DMS 273 treated with DMSO at 0.1 percent for 48 hours (cell line): ENCODE measurements around the gene DPH6.
"Not testable (repeated sequence)": the region's sequence is repeated elsewhere in the genome, so short reads cannot be mapped to it uniquely, and the experiment has no call there.

Experiments used
- DNase-seq: peaks from one replicate; lab custom pipeline; 2025; lab: John Stamatoyannopoulos, UW

DPH6 gene

DNA sequence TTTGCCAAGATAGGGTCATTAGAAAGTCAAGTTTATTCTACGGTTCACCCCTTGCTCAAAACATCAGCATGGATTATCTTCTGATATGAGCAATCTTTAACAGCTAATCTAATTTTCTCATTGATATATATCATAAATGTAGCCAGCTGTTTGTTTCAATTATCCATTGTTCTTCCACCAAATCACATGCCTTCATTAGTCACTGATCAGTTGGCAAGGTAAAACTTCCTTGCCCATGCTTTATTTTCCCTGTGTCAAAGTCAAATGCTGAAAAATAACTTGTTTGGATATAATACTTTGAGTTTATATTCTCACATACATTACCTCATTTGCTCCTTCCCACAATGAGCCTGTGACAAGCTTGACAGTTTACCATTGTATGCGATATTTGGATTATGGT, 60.6 kb downstream of the DPH6 start:
- DNase-seq = no peak

DNA sequence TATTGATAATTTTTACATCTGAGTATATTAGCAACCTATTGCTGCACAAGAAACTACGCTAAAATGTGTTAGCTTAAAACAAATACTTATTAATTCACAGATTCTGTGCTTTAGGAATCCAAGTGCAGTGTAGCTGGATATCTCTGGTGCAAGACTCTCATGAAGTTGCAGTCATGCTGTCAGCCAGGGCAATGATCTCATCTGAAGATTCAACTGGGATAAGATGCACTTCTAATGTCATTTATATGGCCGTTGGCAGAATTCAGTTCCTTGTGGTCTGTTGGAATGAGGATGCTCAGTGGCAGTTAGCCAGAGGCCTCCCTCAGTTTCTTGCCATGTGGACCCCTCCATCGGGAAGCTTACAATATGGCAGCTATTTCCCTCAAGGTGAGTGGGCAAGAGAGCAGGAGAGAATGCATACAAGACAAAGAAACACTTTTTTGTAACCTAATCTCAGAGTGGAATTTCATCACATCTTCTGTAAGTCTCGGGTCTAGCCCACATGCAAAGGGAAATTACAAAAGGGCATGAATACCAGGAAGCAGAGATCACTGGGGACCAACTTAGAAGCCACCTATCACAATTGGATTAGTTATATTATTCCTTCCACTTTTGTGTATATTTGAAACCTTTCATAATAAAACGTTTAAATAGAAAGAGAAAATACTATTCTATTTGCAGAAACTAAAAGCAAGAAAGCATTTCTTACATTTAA, 61.6 kb downstream of the DPH6 start:
- DNase-seq = no peak

DNA sequence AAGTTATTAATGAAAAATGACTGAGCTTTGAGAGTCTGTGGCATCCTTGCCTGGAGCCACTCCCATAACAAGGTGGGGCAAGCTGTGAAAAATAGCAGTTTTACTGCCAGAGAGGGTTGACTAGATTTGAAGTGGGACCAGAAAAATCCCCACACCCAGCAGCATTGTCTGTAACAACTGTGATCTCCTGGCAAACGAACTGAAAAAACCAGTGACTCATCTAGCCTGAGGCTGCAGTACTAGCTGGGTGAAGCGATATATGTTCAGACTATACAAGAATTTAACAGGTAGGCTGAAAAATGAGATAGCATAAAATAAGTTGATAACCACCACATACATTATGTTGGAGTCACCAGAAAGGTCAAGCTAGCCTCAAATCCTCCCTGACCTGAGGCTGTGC, 64.0 kb downstream of the DPH6 start:
- DNase-seq = no peak

- no peak for DNase-seq
These were observed 64.9 kb downstream of the DPH6 start for GRCh38 chr15:35481064-35481463.

- no peak for DNase-seq
These were observed 66.5 kb downstream of the DPH6 start for GRCh38 chr15:35479423-35479822.

DNA sequence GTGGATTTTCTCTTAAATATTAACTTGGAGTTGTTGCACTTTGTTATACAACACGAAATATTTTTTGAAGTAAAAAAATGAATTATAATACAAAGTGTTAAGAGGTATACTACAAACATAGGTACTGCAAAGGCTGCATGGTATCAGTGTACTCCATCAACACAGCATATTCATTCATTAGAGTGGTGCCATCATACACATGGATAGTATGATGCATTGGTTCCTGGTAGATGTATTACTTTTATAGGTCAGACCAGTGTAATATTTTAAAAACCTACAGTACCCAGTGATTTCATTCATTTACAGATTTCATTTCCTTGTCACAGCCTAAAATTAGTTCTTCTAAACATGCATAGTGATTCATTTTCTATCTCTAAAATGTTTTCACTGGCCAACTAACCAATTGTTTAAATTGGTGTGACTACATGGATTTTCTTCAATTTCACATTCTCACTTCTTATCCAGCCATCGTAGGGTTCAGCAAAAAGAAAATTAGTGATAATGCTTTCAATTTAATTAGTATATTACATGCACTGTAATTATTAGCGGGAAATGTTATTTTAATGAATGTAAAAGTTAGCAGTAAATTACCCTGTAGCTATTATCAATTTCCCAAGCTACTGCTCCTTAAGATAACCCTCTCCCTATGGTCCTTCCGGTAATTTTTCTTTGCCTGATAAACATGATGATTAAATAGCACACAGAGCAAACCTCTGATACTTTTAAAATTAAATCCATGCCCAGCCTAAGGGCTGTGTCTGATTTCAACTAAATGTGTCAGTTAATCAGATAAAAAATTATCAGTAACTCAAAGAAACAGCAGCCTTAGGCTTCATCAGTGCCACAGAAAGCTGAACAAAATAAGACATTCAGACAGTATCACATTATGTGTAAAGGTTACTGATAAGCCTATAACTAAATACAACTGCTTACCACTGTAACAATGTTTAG, 68.4 kb downstream of the DPH6 start:
- no peak for DNase-seq

DNA sequence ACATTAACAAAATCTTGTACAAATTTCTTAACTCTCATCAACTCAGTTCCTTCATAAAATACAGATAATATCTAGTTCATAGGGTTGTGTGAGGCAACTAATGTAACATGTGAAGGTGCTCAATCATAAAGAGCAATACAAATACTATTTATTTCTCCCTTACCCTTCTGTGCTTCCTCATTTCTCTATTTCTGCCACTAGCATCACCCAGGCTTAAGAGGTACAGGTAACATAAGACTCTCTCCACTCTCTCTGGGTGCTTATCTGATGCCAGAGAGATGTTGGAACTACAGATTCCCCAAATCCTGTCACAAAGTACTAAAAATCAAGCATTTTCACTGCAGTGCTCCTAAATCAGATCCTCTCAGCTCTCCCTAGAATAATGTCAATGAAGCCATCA, 74.9 kb downstream of the DPH6 start:
- DNase-seq = no peak

DNA sequence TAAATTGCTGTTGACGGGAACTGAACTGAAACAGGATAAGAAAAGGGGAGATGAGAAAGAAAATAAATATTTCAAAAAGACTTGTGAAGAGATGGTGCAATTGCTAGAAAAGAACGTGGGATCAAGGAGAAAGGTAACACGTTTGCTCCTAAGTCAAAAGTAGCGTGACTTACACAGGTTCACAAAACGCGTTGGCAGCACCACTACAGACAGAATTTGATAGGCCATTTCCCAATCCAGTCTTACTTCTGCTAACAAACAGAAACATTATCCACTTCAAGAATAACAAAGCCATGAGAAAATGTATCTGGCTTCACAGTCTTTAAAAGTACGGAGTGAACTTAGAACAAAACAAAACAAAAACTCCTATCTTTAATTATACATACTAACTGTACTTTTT, 75.5 kb downstream of the DPH6 start:
- no peak for DNase-seq

- no peak for DNase-seq
These were observed 79.5 kb downstream of the DPH6 start for GRCh38 chr15:35466476-35466875.

- DNase-seq = no peak
These were observed 80.2 kb downstream of the DPH6 start for GRCh38 chr15:35465783-35466182.

DNA sequence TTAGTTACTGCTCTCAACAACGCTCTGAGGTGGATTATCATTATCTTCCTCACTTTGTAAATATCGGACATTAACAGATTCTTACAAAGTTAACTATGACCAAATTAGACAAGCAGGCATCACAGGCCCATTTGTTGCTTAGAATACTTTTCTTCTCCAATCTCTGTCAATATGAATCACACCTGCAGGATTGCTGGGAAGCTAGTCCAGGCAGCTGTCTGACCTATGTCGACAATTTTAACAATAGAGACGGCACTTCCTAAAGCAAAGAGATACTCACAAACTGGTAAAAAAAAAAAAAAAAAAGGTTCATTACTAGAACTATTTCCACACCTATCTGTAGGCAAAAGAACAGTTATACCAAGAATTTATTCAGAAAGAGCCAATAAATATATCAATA, 85.3 kb downstream of the DPH6 start:
- DNase-seq = no peak

DNA sequence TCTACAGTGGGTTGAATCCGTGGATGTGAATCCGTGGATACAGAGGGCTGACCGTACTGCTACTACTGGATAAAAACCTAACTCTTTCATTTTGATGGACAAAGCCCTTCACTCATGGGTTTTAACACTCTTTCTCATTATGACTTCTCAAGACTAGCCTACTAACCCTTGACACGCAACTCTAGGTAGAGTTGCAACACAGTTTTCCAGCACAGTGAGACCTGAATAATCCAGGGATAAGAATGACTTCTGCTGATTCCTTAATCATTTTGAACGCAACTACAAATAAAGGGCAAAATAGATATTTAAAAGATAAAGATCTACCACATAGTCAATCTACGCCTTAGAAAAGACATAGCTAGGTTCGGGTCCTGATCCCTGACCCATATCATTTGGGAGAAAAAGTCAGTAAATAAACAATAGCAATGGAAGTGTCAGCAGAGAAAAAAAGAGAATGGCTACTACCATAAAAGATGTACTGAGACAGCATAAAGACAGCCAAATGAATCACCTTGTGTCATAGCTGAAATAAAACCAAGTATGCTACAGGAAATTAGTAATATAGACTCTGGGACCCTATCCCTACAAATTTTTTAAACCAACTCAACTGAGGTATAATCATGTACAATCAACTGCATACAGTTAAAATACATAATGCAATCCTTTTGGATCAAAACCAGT, 87.6 kb downstream of the DPH6 start:
- DNase-seq = no peak

DNA sequence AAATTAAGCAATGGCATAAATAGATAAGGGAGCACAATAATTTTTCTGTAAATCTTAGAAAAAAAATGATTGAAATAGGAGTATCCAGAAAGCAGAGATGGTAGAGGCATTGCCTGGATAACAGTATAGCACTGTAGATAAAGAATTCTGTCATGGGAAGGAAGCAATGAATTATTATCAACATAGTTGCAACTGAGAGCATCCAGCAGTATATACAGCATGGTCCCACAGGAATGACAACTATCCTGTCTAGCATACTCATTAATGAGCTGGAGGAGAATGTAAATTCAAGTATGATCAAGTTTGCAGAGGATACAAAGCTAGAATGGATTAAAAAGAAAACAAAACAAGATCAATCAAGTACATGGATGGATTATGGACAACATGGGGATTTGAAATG, 90.8 kb downstream of the DPH6 start:
- no peak for DNase-seq

DNA sequence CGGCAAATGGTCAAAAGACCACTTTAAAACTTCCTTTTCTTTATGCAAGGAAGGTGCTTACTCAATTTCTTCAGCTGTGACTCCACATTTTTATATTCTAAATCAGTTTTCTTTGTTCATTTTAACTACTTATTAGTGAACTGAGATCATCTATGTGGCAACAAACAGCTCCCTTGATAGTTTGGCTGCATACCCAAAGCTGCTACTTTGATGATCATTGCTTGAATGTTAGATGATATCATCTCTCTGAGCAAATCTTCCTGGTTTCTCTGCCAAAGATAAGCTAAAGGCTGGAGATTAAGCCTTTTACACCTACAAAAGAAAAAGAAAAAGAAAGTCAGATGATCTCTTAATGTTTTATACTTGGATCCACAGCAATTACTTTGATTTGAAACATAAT, 95.5 kb downstream of the DPH6 start:
- DNase-seq = no peak

DNA sequence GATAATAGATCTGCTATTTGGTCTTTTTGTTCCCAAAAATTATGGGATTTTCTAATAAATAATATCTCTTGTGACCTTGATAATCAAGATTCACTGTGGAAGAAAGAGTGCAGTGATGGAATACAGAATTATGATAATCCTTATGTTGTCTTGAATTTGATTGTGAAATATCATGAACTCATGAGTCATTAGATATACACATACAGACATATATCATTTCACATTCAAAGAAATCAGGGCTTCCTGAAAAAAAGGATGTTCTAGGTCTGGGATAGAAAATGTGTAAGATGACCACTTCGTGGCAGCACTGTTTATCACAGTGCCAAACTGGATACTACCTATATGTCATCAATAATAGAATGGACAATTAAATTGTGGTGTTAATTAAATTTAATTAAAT, 97.7 kb downstream of the DPH6 start:
- DNase-seq = no peak

- no peak for DNase-seq
These were observed 100.1 kb downstream of the DPH6 start for GRCh38 chr15:35445891-35446290.

GRCh38 chr15:35444557-35445204, 101.3 kb downstream of the DPH6 start:
- no peak for DNase-seq

GRCh38 chr15:35443376-35443775, 102.6 kb downstream of the DPH6 start:
- DNase-seq = no peak

- no peak for DNase-seq
These were observed 103.2 kb downstream of the DPH6 start for GRCh38 chr15:35442742-35443141.

GRCh38 chr15:35441279-35441678, 104.7 kb downstream of the DPH6 start:
- not testable (repeated sequence) for DNase-seq

DNA sequence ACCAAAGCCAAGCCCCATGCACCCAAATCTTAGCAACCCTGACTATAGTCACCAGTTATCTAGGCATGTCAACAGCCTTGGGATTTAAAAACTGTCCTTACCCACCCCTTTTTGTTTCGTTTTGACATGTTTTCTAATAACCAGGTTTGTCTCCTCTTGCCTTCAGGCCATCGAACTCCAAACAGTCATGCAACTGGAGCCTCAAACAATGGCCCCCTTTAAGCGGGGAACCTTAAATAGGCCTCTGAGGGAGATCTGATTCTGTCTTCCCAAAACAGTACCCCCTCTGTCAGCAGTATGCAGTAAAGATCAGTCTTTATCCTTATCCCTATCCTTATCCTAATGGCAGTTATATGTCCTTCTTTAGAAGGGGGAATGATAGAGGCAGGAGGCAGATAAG, 105.7 kb downstream of the DPH6 start:
- no peak for DNase-seq

- no peak for DNase-seq
These were observed 106.7 kb downstream of the DPH6 start for GRCh38 chr15:35439291-35439690.
